Measurements from ENCODE around the gene TNFSF18. TPM values are rescaled to one million over a fixed set of nuclear protein-coding genes. Genes with fewer than 3 reads are reported as not detected.

TNFSF18 gene
- total and polyA plus RNA-seq, 10 of the 15 experiments (the other 5 are each of a cell fraction or from before 2014, with no cell fraction given) = not detected

DNA sequence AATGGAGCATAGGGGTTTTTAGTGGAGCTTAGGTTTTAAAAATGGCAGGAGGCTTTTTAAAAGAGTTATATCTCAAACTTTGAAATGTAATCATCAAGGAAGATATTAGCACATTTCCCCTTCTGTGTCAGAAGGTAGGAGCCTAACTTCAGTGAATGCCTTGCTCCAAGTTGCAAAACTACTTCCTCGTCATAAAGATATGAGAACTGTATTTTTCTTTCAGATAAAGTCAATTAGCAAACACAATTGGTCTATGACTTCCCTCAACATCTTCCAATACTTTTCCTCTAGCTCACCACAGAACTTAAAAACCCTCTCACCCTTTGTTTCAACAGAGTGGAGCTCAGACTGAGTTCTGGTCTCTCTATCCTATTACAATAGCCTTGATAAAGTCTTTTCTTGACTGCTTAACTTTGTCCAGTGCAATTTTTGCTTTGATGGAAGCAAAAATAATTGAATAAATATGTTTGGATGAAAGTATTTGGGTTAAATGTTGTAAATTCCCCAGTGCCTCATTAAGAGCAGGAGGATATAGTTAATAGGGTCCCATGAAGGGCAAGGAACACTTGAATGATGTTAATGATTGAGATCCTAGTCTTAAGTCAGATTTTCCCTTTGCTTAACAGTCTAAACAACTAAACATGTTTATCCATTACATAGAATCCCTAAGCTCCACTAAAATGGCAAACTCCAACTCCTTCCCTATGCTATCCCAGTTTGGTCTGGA lies 58.9 kb downstream of the TNFSF18 start:
- no peak for ATAC-seq
- Histone ChIP-seq H3K27ac (ENCODE audit: control insufficient read depth, insufficient read depth) (no peak overlapping the region), H3K9me3 (replicated peaks; ENCODE audit: control insufficient read depth, insufficient read depth, low read length) (no peaks in the 10 kb centered on the region; the same call in 2 of the 3 replicates), H3K27me3 (replicated peaks in 1 of 2; ENCODE audit: control insufficient read depth in 2 of 2, insufficient read depth in 2 of 2, low read length in 1 of 2) (no peaks in the 10 kb centered on the region), H3K36me3 (ENCODE audit: control insufficient read depth in 2 of 2, insufficient read depth in 2 of 2, low read length in 1 of 2) (no peaks in the 10 kb centered on the region), H2AFZ (ENCODE audit: control insufficient read depth, low read depth, low read length) (no peak overlapping the region), H3K79me2 (ENCODE audit: control insufficient read depth, insufficient read depth, low read length) (no peaks in the 10 kb centered on the region), H3K4me3 (no peak overlapping the region), H3K4me2 (ENCODE audit: control insufficient read depth, insufficient read depth) (no peak overlapping the region), H4K20me1 (ENCODE audit: control insufficient read depth, insufficient read depth) (no peaks in the 10 kb centered on the region), H3K4me1 (ENCODE audit: control insufficient read depth, insufficient read depth, low read length) (no peaks in the 10 kb centered on the region), H3K9ac (ENCODE audit: control insufficient read depth, insufficient read depth, low read length) (no peak overlapping the region)
- no peak for DNase-seq (ENCODE audit: low read depth, low spot score)
- ChIA-PET SMC1A (ENCODE audit: uncharacterized antibody, unreplicated experiment) (no interaction called here), RAD21 (ENCODE audit: unreplicated experiment) (no interaction called here), POLR2A (no interaction called here), CTCF (no interaction called here)
- intact Hi-C loops (cut with micrococcal nuclease; ENCODE audit: unreplicated experiment) (no loop called here), in situ Hi-C loops (cut with MboI) (no loop called here)
- BruUV-seq (replicated peaks) = no TSS peak
- 64% methylated on average over 1 of the region's 1 CpG for WGBS (ENCODE audit: insufficient coverage, insufficient replicate concordance, low lambda C conversion rate, missing lambda C conversion rate)
- FAIRE-seq = no peak
- TF ChIP-seq SRF (IDR thresholded peaks at IDR 0.05; ENCODE audit: low read depth in 2 of 2, low read length in 2 of 2) = no peak

DNA sequence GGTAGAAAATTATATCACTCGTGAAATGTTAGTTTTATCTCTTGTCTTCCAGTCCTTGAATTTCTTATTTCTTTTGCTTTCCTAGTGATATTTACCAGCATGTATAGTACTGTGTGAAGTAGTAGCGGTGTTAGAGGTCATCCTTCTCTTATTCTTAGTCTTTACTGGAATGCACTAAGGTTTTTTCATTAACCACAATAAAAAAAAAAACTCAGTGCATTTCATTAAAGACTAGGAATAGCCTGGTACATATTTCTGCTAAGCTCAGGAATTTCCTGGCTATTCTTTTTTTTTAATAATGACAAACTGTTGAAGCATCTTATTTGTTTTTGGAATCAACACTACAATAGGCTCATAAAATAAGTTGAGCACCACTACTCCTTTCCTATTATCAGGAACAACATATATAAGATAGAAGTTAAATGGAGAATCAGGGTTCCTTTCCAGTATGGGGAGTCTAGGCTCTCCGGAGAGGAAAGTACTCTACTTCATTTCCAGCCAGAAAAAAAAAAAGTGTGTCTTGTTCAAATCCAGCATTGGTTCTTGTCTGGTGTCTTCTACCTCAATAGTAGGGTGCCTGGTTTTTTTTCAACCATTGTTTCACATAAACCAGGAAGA lies 60.0 kb downstream of the TNFSF18 start:
- no peaks in the 10 kb centered on the region for H4K20me1 ChIP-seq (ENCODE audit: control insufficient read depth, insufficient read depth)
- ChIA-PET POLR2A (no interaction called here), RAD21 (ENCODE audit: unreplicated experiment) (no interaction called here), SMC1A (ENCODE audit: uncharacterized antibody, unreplicated experiment) (no interaction called here), CTCF (no interaction called here)
- in situ Hi-C loops (cut with MboI) = no loop called here
- no peak overlapping the region for H3K4me2 ChIP-seq (ENCODE audit: control insufficient read depth, insufficient read depth)
- no peak overlapping the region for H2AFZ ChIP-seq (ENCODE audit: control insufficient read depth, low read depth, low read length)
- H3K79me2 ChIP-seq (ENCODE audit: control insufficient read depth, insufficient read depth, low read length) = no peaks in the 10 kb centered on the region
- H3K4me1 ChIP-seq (ENCODE audit: control insufficient read depth, insufficient read depth, low read length) = no peaks in the 10 kb centered on the region
- H3K9ac ChIP-seq (ENCODE audit: control insufficient read depth, insufficient read depth, low read length) = no peak overlapping the region
- no peak overlapping the region for H3K27ac ChIP-seq (ENCODE audit: control insufficient read depth, insufficient read depth)
- no TSS peak for BruUV-seq (replicated peaks)
- no peaks in the 10 kb centered on the region for H3K27me3 ChIP-seq (replicated peaks in 1 of 2; ENCODE audit: control insufficient read depth in 2 of 2, insufficient read depth in 2 of 2, low read length in 1 of 2)
- DNase-seq (ENCODE audit: low read depth, low spot score) (no peak), ATAC-seq (no peak), FAIRE-seq (no peak)
- TF ChIP-seq GATAD2B (conservative IDR thresholded peaks at IDR 0.05; ENCODE audit: low read depth) (no peak), KAT2A (conservative IDR thresholded peaks at IDR 0.05; ENCODE audit: control insufficient read depth, low read depth, low read length) (no peak), PML (IDR thresholded peaks at IDR 0.05; ENCODE audit: low read length) (no peak), CREM (IDR thresholded peaks at IDR 0.05; ENCODE audit: low read depth) (no peak), RB1 (IDR thresholded peaks at IDR 0.05; ENCODE audit: borderline replicate concordance) (no peak), CBX3 (IDR thresholded peaks at IDR 0.05; ENCODE audit: borderline replicate concordance, low read depth) (no peak), LARP7 (IDR thresholded peaks at IDR 0.05) (no peak), DPF2 (IDR thresholded peaks at IDR 0.05) (no peak)
- TF ChIP-seq, protein P1, sequence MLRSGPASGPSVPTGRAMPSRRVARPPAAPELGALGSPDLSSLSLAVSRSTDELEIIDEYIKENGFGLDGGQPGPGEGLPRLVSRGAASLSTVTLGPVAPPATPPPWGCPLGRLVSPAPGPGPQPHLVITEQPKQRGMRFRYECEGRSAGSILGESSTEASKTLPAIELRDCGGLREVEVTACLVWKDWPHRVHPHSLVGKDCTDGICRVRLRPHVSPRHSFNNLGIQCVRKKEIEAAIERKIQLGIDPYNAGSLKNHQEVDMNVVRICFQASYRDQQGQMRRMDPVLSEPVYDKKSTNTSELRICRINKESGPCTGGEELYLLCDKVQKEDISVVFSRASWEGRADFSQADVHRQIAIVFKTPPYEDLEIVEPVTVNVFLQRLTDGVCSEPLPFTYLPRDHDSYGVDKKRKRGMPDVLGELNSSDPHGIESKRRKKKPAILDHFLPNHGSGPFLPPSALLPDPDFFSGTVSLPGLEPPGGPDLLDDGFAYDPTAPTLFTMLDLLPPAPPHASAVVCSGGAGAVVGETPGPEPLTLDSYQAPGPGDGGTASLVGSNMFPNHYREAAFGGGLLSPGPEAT (IDR thresholded peaks at IDR 0.05; ENCODE audit: low read depth) = no peak
- 19% methylated on average over 3 of the region's 3 CpGs for WGBS (ENCODE audit: insufficient coverage, insufficient replicate concordance, low lambda C conversion rate, missing lambda C conversion rate)
- intact Hi-C loops (cut with micrococcal nuclease; ENCODE audit: unreplicated experiment) = no loop called here
- H3K36me3 ChIP-seq (ENCODE audit: control insufficient read depth in 2 of 2, insufficient read depth in 2 of 2, low read length in 1 of 2) = no peaks in the 10 kb centered on the region
- H3K4me3 ChIP-seq = no peak overlapping the region
- no peaks in the 10 kb centered on the region for H3K9me3 ChIP-seq (replicated peaks; ENCODE audit: control insufficient read depth, insufficient read depth, low read length)

Data from GM12878 (cell line).